DOHH2 (cell line): ENCODE measurements around the gene SLC41A1.

ENCODE experiments used
- H3F3A ChIP-seq: fragments of 200-600 bp; sonication (generic), shearing (Covaris generic); 2 replicates; pipeline ENCODE4 v1.6.0; 2016; ENCODE audit warnings: antibody characterized with exemption, mild to moderate bottlenecking; ENCODE audit not compliant: control insufficient read depth, insufficient read depth
- H3K27ac ChIP-seq: fragments of 200-600 bp; sonication (generic); 2 replicates; pipeline ENCODE4 v1.5.1; 2014; ENCODE audit warnings: low read depth, mild to moderate bottlenecking, low read length, moderate library complexity
- H3K27me3 ChIP-seq: fragments of 200-600 bp; sonication (generic); 2 replicates; pipeline ENCODE4 v1.6.1; 2014; ENCODE audit warnings: mild to moderate bottlenecking, low read length, mixed read lengths; ENCODE audit not compliant: control insufficient read depth
- H3K36me3 ChIP-seq: fragments of 200-600 bp; sonication (generic); 2 replicates; pipeline ENCODE4 v1.6.1; 2014; ENCODE audit warnings: mild to moderate bottlenecking, low read length, moderate library complexity, mixed read lengths; ENCODE audit not compliant: control insufficient read depth
- H3K4me1 ChIP-seq: fragments of 200-600 bp; sonication (generic); 2 replicates; pipeline ENCODE4 v1.6.1; 2014; ENCODE audit warnings: mild to moderate bottlenecking, low read length, mixed read lengths; ENCODE audit not compliant: control insufficient read depth
- H3K4me2 ChIP-seq: fragments of 200-600 bp; sonication (generic); 2 replicates; pipeline ENCODE4 v1.6.0; 2014; ENCODE audit warnings: mild to moderate bottlenecking, low read length, moderate library complexity
- H3K4me3 ChIP-seq: fragments of 200-600 bp; sonication (generic); 2 replicates; pipeline ENCODE4 v1.5.1; 2014; ENCODE audit warnings: mild to moderate bottlenecking, low read length, mixed read lengths
- H3K79me2 ChIP-seq: fragments of 200-600 bp; sonication (generic); 2 replicates; pipeline ENCODE4 v1.6.1; 2014; ENCODE audit warnings: mild to moderate bottlenecking, low read length, mixed read lengths; ENCODE audit not compliant: control insufficient read depth
- H3K9me2 ChIP-seq: fragments of 200-600 bp; sonication (generic); replicated peaks from 2 replicates; pipeline ENCODE4 v1.6.1; 2014; ENCODE audit warnings: mild to moderate bottlenecking, low read length, mixed read lengths; ENCODE audit not compliant: control insufficient read depth
- H3K9me3 ChIP-seq: fragments of 200-600 bp; sonication (generic); 2 replicates; pipeline ENCODE4 v1.6.1; 2014; ENCODE audit warnings: antibody characterized with exemption, low read length, mixed read lengths; ENCODE audit not compliant: control insufficient read depth, insufficient read depth
- H4K20me1 ChIP-seq: fragments of 200-600 bp; sonication (generic); 2 replicates; pipeline ENCODE4 v1.6.0; 2014; ENCODE audit warnings: low read depth, mild to moderate bottlenecking, antibody characterized with exemption, low read length, moderate library complexity; ENCODE audit not compliant: control insufficient read depth, insufficient read depth
- CTCF ChIP-seq: fragments of 200-600 bp; sonication (generic); IDR thresholded peaks from one replicate; pipeline ENCODE4 v1.5.1; 2014; ENCODE audit warnings: antibody characterized with exemption, mild to moderate bottlenecking, low read depth, low read length; ENCODE audit not compliant: poor library complexity, severe bottlenecking
- EZH2phosphoT487 ChIP-seq: fragments of 200-600 bp; sonication (generic); IDR thresholded peaks from 2 replicates; pipeline ENCODE4 v1.6.1; 2017; ENCODE audit warnings: borderline replicate concordance, mild to moderate bottlenecking, antibody characterized with exemption, low read length, moderate library complexity, mixed read lengths

Gene SLC41A1

DNA sequence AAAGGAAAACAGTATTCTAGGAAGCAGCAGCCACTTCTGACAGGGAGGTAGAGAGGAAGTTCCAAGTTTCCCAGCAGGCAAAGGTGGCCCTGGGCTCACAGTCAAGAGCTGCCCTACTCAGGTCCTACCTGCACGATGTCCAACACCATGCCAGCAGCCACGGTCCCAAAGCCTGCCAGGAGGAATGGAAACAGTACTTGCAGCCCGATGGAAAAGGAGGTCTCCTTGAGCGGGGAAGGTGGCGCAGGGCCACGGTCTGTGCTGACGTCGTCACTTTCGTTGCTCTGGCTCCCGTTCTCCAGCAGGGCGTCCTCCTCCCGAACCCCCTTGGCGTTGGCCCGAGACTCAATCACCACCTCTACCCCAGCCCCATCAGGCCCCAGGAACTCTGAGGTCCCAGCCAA is 3.1 kb downstream of the SLC41A1 start:
- H3K4me1 ChIP-seq = peaks cover 65% of the 10 kb centered on the region
- H3K9me3 ChIP-seq = no peaks in the 10 kb centered on the region
- peaks cover 46% of the 10 kb centered on the region for H3K36me3 ChIP-seq
- H3K4me3 ChIP-seq = peak overlapping the region; percentile 28; the same call in 1 of the 2 replicates
- no peak overlapping the region for H3K27ac ChIP-seq
- H4K20me1 ChIP-seq = peaks cover 10% of the 10 kb centered on the region
- TF ChIP-seq CTCF (no peak), EZH2phosphoT487 (no peak)
- no peaks in the 10 kb centered on the region for H3K9me2 ChIP-seq
- H3K79me2 ChIP-seq = peaks cover 88% of the 10 kb centered on the region
- H3F3A ChIP-seq = peaks cover 4% of the 10 kb centered on the region
- peak overlapping the region; percentile 45 for H3K4me2 ChIP-seq
- H3K27me3 ChIP-seq = no peaks in the 10 kb centered on the region

- peak overlapping the region; percentile 28; the same call in 1 of the 2 replicates for H3K4me3 ChIP-seq
- H3K27ac ChIP-seq = no peak overlapping the region
- peaks cover 60% of the 10 kb centered on the region for H3K4me1 ChIP-seq
- H4K20me1 ChIP-seq = peaks cover 10% of the 10 kb centered on the region
- no peaks in the 10 kb centered on the region for H3K27me3 ChIP-seq
- TF ChIP-seq EZH2phosphoT487 (no peak), CTCF (no peak)
- H3K79me2 ChIP-seq = peaks cover 90% of the 10 kb centered on the region
- no peaks in the 10 kb centered on the region for H3K9me3 ChIP-seq
- H3K36me3 ChIP-seq = peaks cover 46% of the 10 kb centered on the region
- H3K4me2 ChIP-seq = peak overlapping the region; percentile 45
- peaks cover 4% of the 10 kb centered on the region for H3F3A ChIP-seq
- no peaks in the 10 kb centered on the region for H3K9me2 ChIP-seq
Observed at GRCh38 chr1:205809469-205809868, 3.5 kb downstream of the SLC41A1 start.

- Histone ChIP-seq H3F3A (no peaks in the 10 kb centered on the region; the same call in 1 of the 2 replicates), H3K9me3 (no peaks in the 10 kb centered on the region), H3K27me3 (no peaks in the 10 kb centered on the region), H3K9me2 (no peaks in the 10 kb centered on the region), H4K20me1 (peaks cover 10% of the 10 kb centered on the region), H3K27ac (no peak overlapping the region), H3K4me1 (peaks cover 33% of the 10 kb centered on the region), H3K4me3 (no peak overlapping the region), H3K79me2 (peaks cover 71% of the 10 kb centered on the region), H3K36me3 (peaks cover 51% of the 10 kb centered on the region), H3K4me2 (peak overlapping the region; percentile 12)
- TF ChIP-seq CTCF (no peak), EZH2phosphoT487 (no peak)
Observed at GRCh38 chr1:205805082-205805711, 7.8 kb downstream of the SLC41A1 start.
